H1 (cell line): ENCODE results near the gene WIPF1. TPM values are rescaled to one million over a fixed set of nuclear protein-coding genes. Genes with fewer than 3 reads are reported as not detected.

Source experiments
- CTCF ChIA-PET: fragments of 300-600 bp; sonication (Branson Sonifier 250); formaldehyde crosslinking; loops from one replicate; lab custom pipeline; 2021; ENCODE audit not compliant: partially characterized antibody; lab: Charles Lee
- POLR2A ChIA-PET: fragments of 300-600 bp; sonication (Branson Sonifier 250); formaldehyde crosslinking; loops from one replicate; lab custom pipeline; 2021; ENCODE audit warnings: inconsistent platforms; ENCODE audit not compliant: partially characterized antibody; lab: Charles Lee
- DNase-seq, 2 experiments: peaks; one replicate each; pipeline versions ENCODE4 v3.0.0 to v3.0.0-alpha.2; 2010 to 2022; ENCODE audit warnings: low spot score in 2 of 2, low read depth in 1 of 2, mixed read lengths in 1 of 2
- FAIRE-seq: peaks from 2 replicates; lab custom pipeline; 2011; peaks lifted over from hg19 to GRCh38; lab: Jason Lieb, UNC
- H2AFZ ChIP-seq: 2 replicates; pipeline ENCODE4 v1.8.1; 2012; ENCODE audit warnings: low read length, inconsistent platforms
- H2AK5ac ChIP-seq: 2 replicates; pipeline ENCODE4 v1.6.1; 2013; ENCODE audit warnings: low read depth, low read length
- H2BK120ac ChIP-seq: replicated peaks from 2 replicates; pipeline ENCODE3; 2013; ENCODE audit warnings: low read depth, low read length, inconsistent platforms
- H2BK12ac ChIP-seq: 2 replicates; pipeline ENCODE4 v1.6.1; 2013; ENCODE audit warnings: low read depth, low read length
- H2BK15ac ChIP-seq: 2 replicates; pipeline ENCODE4 v1.6.1; 2013; ENCODE audit warnings: low read length
- H2BK20ac ChIP-seq: 2 replicates; pipeline ENCODE4 v1.6.1; 2013; ENCODE audit warnings: low read length
- H2BK5ac ChIP-seq: 2 replicates; pipeline ENCODE4 v1.6.1; 2013; ENCODE audit warnings: low read depth, low read length
- H3K14ac ChIP-seq: 2 replicates; pipeline ENCODE4 v1.6.1; 2013; ENCODE audit warnings: inconsistent platforms; ENCODE audit not compliant: insufficient read length
- H3K18ac ChIP-seq: 2 replicates; pipeline ENCODE4 v1.6.1; 2013; ENCODE audit warnings: low read length; ENCODE audit errors: extremely low read depth
- H3K23ac ChIP-seq: 2 replicates; pipeline ENCODE4 v1.6.1; 2013; ENCODE audit warnings: inconsistent platforms; ENCODE audit not compliant: insufficient read length
- H3K23me2 ChIP-seq: 2 replicates; pipeline ENCODE4 v1.6.1; 2013; ENCODE audit warnings: low read depth, low read length
- H3K27ac ChIP-seq: 2 replicates; pipeline ENCODE4 v1.6.1; 2011; ENCODE audit warnings: low read depth, low read length, inconsistent platforms
- H3K27me3 ChIP-seq, 4 experiments: replicated peaks in 1 of 4; 1 replicate in 1 of 4; 2 replicates in 3 of 4; pipeline versions ENCODE4 v1.6.1 to v1.8.1; 2011 to 2013; ENCODE audit warnings: low read length in 3 of 4, mild to moderate bottlenecking in 3 of 4, inconsistent platforms in 2 of 4, mixed read lengths in 2 of 4, moderate library complexity in 1 of 4; ENCODE audit not compliant: control insufficient read depth in 3 of 4, insufficient read depth in 3 of 4; ENCODE audit errors: extremely low read depth in 1 of 4
- H3K36me3 ChIP-seq, 4 experiments: 2 replicates each; pipeline versions ENCODE4 v1.6.1 to v1.8.1; 2011 to 2013; ENCODE audit warnings: mild to moderate bottlenecking in 4 of 4, low read length in 3 of 4, moderate library complexity in 2 of 4, control low read depth in 1 of 4, inconsistent platforms in 1 of 4; ENCODE audit not compliant: insufficient read depth in 4 of 4, control insufficient read depth in 2 of 4
- H3K4ac ChIP-seq: replicated peaks from 2 replicates; pipeline ENCODE3; 2013; ENCODE audit warnings: low read length, low read depth, mixed read lengths, inconsistent platforms; ENCODE audit not compliant: insufficient read length
- H3K4me1 ChIP-seq, 4 experiments: replicated peaks in 1 of 4; 1 replicate in 1 of 4; 2 replicates in 3 of 4; pipeline versions ENCODE4 v1.6.1 to v1.8.1; 2011 to 2013; ENCODE audit warnings: low read length in 3 of 4, inconsistent platforms in 2 of 4, mixed read lengths in 1 of 4; ENCODE audit not compliant: insufficient read depth in 4 of 4, control insufficient read depth in 3 of 4
- H3K4me2 ChIP-seq, 2 experiments: 2 replicates each; pipeline versions ENCODE4 v1.6.1 to v1.8.1; 2011 to 2013; ENCODE audit warnings: low read depth in 2 of 2, low read length in 2 of 2, control low read depth in 1 of 2, inconsistent platforms in 1 of 2, mild to moderate bottlenecking in 1 of 2; ENCODE audit not compliant: insufficient read depth in 1 of 2
- H3K4me3 ChIP-seq, 4 experiments: fragments of 200-600, 300-600 bp in 1 of 4; sonication (generic), shearing (Covaris generic), sonication (Bioruptor Twin) in 1 of 4; 2 replicates each; pipeline versions ENCODE4 v1.5.1 to v1.8.1; 2011 to 2016; ENCODE audit warnings: low read length in 4 of 4, low read depth in 3 of 4, control low read depth in 2 of 4, inconsistent platforms in 2 of 4, mild to moderate bottlenecking in 2 of 4, mixed read lengths in 1 of 4, moderate library complexity in 1 of 4; ENCODE audit not compliant: insufficient read depth in 2 of 4; ENCODE audit errors: extremely low read depth in 1 of 4
- H3K56ac ChIP-seq: replicated peaks from 2 replicates; pipeline ENCODE3; 2013; ENCODE audit warnings: low read depth, mild to moderate bottlenecking, mixed read lengths, low read length, inconsistent platforms; ENCODE audit not compliant: insufficient read length
- H3K79me1 ChIP-seq: 2 replicates; pipeline ENCODE4 v1.6.1; 2013; ENCODE audit warnings: low read depth, low read length, control low read depth
- H3K79me2 ChIP-seq, 2 experiments: 2 replicates each; pipeline versions ENCODE4 v1.6.1 to v1.8.1; 2012 to 2013; ENCODE audit warnings: low read length in 2 of 2, mild to moderate bottlenecking in 2 of 2, inconsistent platforms in 1 of 2; ENCODE audit not compliant: insufficient read depth in 2 of 2, control insufficient read depth in 1 of 2
- H3K9ac ChIP-seq, 4 experiments: replicated peaks in 1 of 4; 1 replicate in 1 of 4; 2 replicates in 3 of 4; pipeline versions ENCODE4 v1.6.1 to v1.8.1; 2011 to 2013; ENCODE audit warnings: low read depth in 3 of 4, low read length in 3 of 4, control low read depth in 2 of 4, mild to moderate bottlenecking in 2 of 4, moderate library complexity in 2 of 4, inconsistent platforms in 1 of 4; ENCODE audit errors: extremely low read depth in 1 of 4
- H3K9me3 ChIP-seq, 2 experiments: 2 replicates each; pipeline versions ENCODE4 v1.6.1 to v1.8.1; 2012 to 2013; ENCODE audit warnings: mild to moderate bottlenecking in 2 of 2, moderate library complexity in 2 of 2, control low read depth in 1 of 2, inconsistent platforms in 1 of 2, low read depth in 1 of 2, low read length in 1 of 2, mixed read lengths in 1 of 2; ENCODE audit not compliant: insufficient read depth in 2 of 2
- H4K20me1 ChIP-seq, 2 experiments: replicated peaks in 1 of 2; 2 replicates each; pipeline versions ENCODE3 to v1.8.1; 2011 to 2013; ENCODE audit warnings: inconsistent platforms in 2 of 2, low read length in 2 of 2, mild to moderate bottlenecking in 1 of 2; ENCODE audit not compliant: insufficient read depth in 2 of 2, control insufficient read depth in 1 of 2
- H4K5ac ChIP-seq: 2 replicates; pipeline ENCODE4 v1.6.1; 2013; ENCODE audit warnings: low read length, low read depth, mixed read lengths, inconsistent platforms; ENCODE audit not compliant: insufficient read length
- H4K8ac ChIP-seq: 2 replicates; pipeline ENCODE4 v1.8.0; 2013; ENCODE audit warnings: mild to moderate bottlenecking, moderate library complexity, low read length, inconsistent platforms; ENCODE audit not compliant: insufficient read depth; ENCODE audit errors: extremely low read depth
- H4K91ac ChIP-seq: replicated peaks from 2 replicates; pipeline ENCODE3; 2013; ENCODE audit warnings: low read length, mixed read lengths, inconsistent platforms; ENCODE audit not compliant: insufficient read length
- BCL11A ChIP-seq, 2 experiments: IDR thresholded peaks; one replicate each; pipeline ENCODE4 v1.6.1; 2011; ENCODE audit warnings: low read depth in 2 of 2, low read length in 2 of 2, mild to moderate bottlenecking in 2 of 2
- WGBS, 2 experiments: shearing (Covaris generic) in 1 of 2; methylation state at CpG; one replicate each; pipeline versions ENCODE4 v1.1.6 to v1.1.7; 2013 to 2015; ENCODE audit warnings: low lambda C conversion rate in 2 of 2, mixed read lengths in 2 of 2, inconsistent platforms in 1 of 2, low coverage in 1 of 2, missing lambda C conversion rate in 1 of 2; ENCODE audit not compliant: insufficient replicate concordance in 2 of 2, insufficient coverage in 1 of 2, insufficient read length in 1 of 2; ENCODE audit errors: extremely low coverage in 1 of 2, missing lambda C conversion rate in 1 of 2; 5-methylcytosine and 5-hydroxymethylcytosine counted together
- polyA plus RNA-seq, 7 experiments: library from polyadenylated mRNA; depleted of rRNA in 3 of 7; stranded (reverse) in 5 of 7; unstranded in 2 of 7; fragments of >200 nt in 5 of 7; fragments of 200-250 nt in 2 of 7; gene quantifications; 1 replicate in 5 of 7; 2 replicates in 1 of 7; 4 replicates in 1 of 7; pipeline versions ENCODE4 v1.2.1 to v1.2.3, GENCODE V29; 2011 to 2013; ENCODE audit warnings: missing spikeins in 2 of 7, mixed read lengths in 2 of 7
- total RNA-seq: library from RNA; stranded (reverse); fragmentation: NEBNext Ultra II Directional; extraction: Animal tissue kit (Norgen Biotek cat#: 25700); gene quantifications from 2 replicates; pipeline ENCODE4 v1.2.1, GENCODE V29; 2021

Gene WIPF1
- total and polyA plus RNA-seq, 2 of the 8 experiments (the other 6 are each of a cell fraction or from before 2014, with no cell fraction given), result 4.7 to 5.2 TPM

DNA sequence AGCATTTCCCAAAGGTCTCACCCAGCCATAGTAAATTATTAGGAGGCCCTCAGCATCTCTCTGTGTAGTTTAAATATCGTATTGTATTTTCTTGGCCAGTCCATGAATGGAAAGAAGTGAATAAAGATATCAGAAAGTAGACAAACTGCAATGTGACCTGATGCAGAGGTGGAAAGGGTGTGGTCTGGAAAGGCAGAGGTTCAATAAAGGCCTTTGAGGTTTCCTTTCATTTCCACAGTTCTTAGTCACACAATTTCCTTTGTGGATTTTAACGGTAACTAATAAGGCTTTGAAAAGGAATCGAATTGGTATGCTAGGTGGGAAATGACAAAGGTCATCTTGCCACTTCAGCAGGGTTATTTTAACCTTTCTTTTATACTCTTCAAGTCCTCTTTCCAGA lies 20.1 kb upstream of the WIPF1 start:
- H2BK5ac ChIP-seq, result no peak overlapping the region
- no peak overlapping the region for H3K4ac ChIP-seq
- no peak overlapping the region for H2BK20ac ChIP-seq
- H3K23ac ChIP-seq, result no peak overlapping the region
- no peaks in the 10 kb centered on the region for H3K4me1 ChIP-seq
- no peak overlapping the region for H4K91ac ChIP-seq
- H2AFZ ChIP-seq, result no peak overlapping the region
- no peak overlapping the region for H2BK120ac ChIP-seq
- H2AK5ac ChIP-seq, result no peak overlapping the region
- H4K20me1 ChIP-seq, result no peaks in the 10 kb centered on the region
- no peak overlapping the region for H3K4me2 ChIP-seq
- H3K4me3 ChIP-seq, result no peak overlapping the region
- no peak overlapping the region for H4K8ac ChIP-seq
- DNase-seq (no peak), FAIRE-seq (no peak)
- H2BK12ac ChIP-seq, result no peak overlapping the region
- H3K9ac ChIP-seq, result no peak overlapping the region
- no peak overlapping the region for H2BK15ac ChIP-seq
- H3K23me2 ChIP-seq, result no peaks in the 10 kb centered on the region
- H3K27ac ChIP-seq, result no peak overlapping the region
- no peak overlapping the region for H3K18ac ChIP-seq
- ChIA-PET CTCF (interaction anchor here (0.8 to 2.3 kb wide), 3 partner anchors 15 to 123 kb away, joined by 3 to 9 read pairs (median 4); no protein-coding TSS in a partner anchor), POLR2A (no interaction called here)
- H3K79me2 ChIP-seq, result no peaks in the 10 kb centered on the region
- H4K5ac ChIP-seq, result no peak overlapping the region
- H3K79me1 ChIP-seq, result no peaks in the 10 kb centered on the region
- no peak overlapping the region for H3K14ac ChIP-seq
- no peaks in the 10 kb centered on the region for H3K36me3 ChIP-seq
- WGBS, 2 experiments, result 96% methylated on average over 3 of the region's 3 CpGs; no CpG with 5 or more reads in 1 of the 2 experiments
- H3K9me3 ChIP-seq, result no peaks in the 10 kb centered on the region
- H3K27me3 ChIP-seq, result no peaks in the 10 kb centered on the region
- H3K56ac ChIP-seq, result no peak overlapping the region
- TF ChIP-seq BCL11A (IDR thresholded peaks at IDR 0.05; ENCODE audit: low read depth in 2 of 2, low read length in 2 of 2), result no peak
